CD14-positive monocyte (primary cell): ENCODE results near the gene NOS2. TPM values are rescaled to one million over a fixed set of nuclear protein-coding genes. Genes with fewer than 3 reads are reported as not detected.

Experiments
- DNase-seq, 3 donors: peaks; one replicate each; pipeline ENCODE4 v3.0.0-alpha.2; 2011 to 2022
- H2AFZ ChIP-seq: 2 replicates; pipeline ENCODE4 v1.6.0; 2012; ENCODE audit warnings: mild to moderate bottlenecking, low read depth, low read length, inconsistent platforms; ENCODE audit not compliant: insufficient read depth, poor library complexity, severe bottlenecking
- H3K27ac ChIP-seq, 2 donors: 1 replicate in 1 of 2; 2 replicates in 1 of 2; pipeline ENCODE4 v1.5.1; 2012 to 2013; ENCODE audit warnings: low read length in 2 of 2, control low read depth in 1 of 2, inconsistent platforms in 1 of 2, low read depth in 1 of 2, mild to moderate bottlenecking in 1 of 2
- H3K27me3 ChIP-seq, 2 donors: one replicate each; pipeline versions ENCODE4 v1.6.0 to v1.6.1; 2011 to 2013; ENCODE audit warnings: low read length in 2 of 2; ENCODE audit not compliant: control insufficient read depth in 2 of 2, insufficient read depth in 2 of 2
- H3K36me3 ChIP-seq, 2 donors: replicated peaks in 1 of 2; 1 replicate in 1 of 2; 2 replicates in 1 of 2; pipeline versions ENCODE4 v1.5.1 to v1.6.1; 2012 to 2013; ENCODE audit warnings: low read length in 2 of 2, control low read depth in 1 of 2, inconsistent platforms in 1 of 2, mild to moderate bottlenecking in 1 of 2; ENCODE audit not compliant: insufficient read depth in 2 of 2, control insufficient read depth in 1 of 2
- H3K4me1 ChIP-seq, 2 donors: 1 replicate in 1 of 2; 2 replicates in 1 of 2; pipeline versions ENCODE4 v1.5.1 to v1.6.1; 2012 to 2013; ENCODE audit warnings: low read length in 2 of 2, control low read depth in 1 of 2, inconsistent platforms in 1 of 2, mild to moderate bottlenecking in 1 of 2, moderate library complexity in 1 of 2; ENCODE audit not compliant: insufficient read depth in 2 of 2, control insufficient read depth in 1 of 2
- H3K4me2 ChIP-seq: replicated peaks from 2 replicates; pipeline ENCODE3; 2012; ENCODE audit warnings: low read length, moderate library complexity, mild to moderate bottlenecking; ENCODE audit not compliant: poor library complexity, severe bottlenecking; ENCODE audit errors: extremely low read depth
- H3K4me3 ChIP-seq, 3 experiments: fragments of 200-600 bp in 1 of 3; sonication (generic) in 1 of 3; replicated peaks in 1 of 3; 1 replicate in 2 of 3; 2 replicates in 1 of 3; pipeline ENCODE4 v1.5.1; 2011 to 2013; ENCODE audit warnings: low read length in 3 of 3, mild to moderate bottlenecking in 3 of 3, control low read depth in 2 of 3, low read depth in 2 of 3, inconsistent platforms in 1 of 3, moderate library complexity in 1 of 3
- H3K79me2 ChIP-seq: 2 replicates; pipeline ENCODE4 v1.6.0; 2012; ENCODE audit warnings: mild to moderate bottlenecking, control low read depth, inconsistent platforms, low read length, moderate library complexity; ENCODE audit not compliant: insufficient read depth
- H3K9ac ChIP-seq: 2 replicates; pipeline ENCODE4 v1.6.0; 2017; ENCODE audit warnings: low read length, mild to moderate bottlenecking; ENCODE audit not compliant: insufficient read depth, poor library complexity, severe bottlenecking
- H3K9me3 ChIP-seq, 2 donors: replicated peaks in 1 of 2; 1 replicate in 1 of 2; 2 replicates in 1 of 2; pipeline versions ENCODE4 v1.5.1 to v1.6.1; 2012 to 2013; ENCODE audit warnings: low read length in 2 of 2, control low read depth in 1 of 2; ENCODE audit not compliant: control insufficient read depth in 1 of 2, insufficient read depth in 1 of 2
- H4K20me1 ChIP-seq: 2 replicates; pipeline ENCODE4 v1.6.0; 2012; ENCODE audit warnings: mild to moderate bottlenecking, low read length, control low read depth, moderate library complexity; ENCODE audit not compliant: insufficient read depth
- H3K27ac Mint-ChIP-seq, 7 donors: one replicate each; pipeline ENCODE4 v1.8.0; 2020; ENCODE audit warnings: mild to moderate bottlenecking in 7 of 7, mixed read lengths in 7 of 7, moderate library complexity in 6 of 7, inconsistent platforms in 2 of 7
- H3K27me3 Mint-ChIP-seq, 3 donors: one replicate each; pipeline ENCODE4 v1.8.0; 2021 to 2022; ENCODE audit warnings: low read depth in 3 of 3, mild to moderate bottlenecking in 3 of 3, mixed read lengths in 3 of 3, moderate library complexity in 3 of 3, inconsistent platforms in 1 of 3
- H3K36me3 Mint-ChIP-seq, 2 donors: one replicate each; pipeline ENCODE4 v1.8.0; 2020; ENCODE audit warnings: mixed read lengths in 2 of 2, inconsistent platforms in 1 of 2, mild to moderate bottlenecking in 1 of 2
- H3K4me1 Mint-ChIP-seq: one replicate; pipeline ENCODE4 v1.8.0; 2020; ENCODE audit warnings: mild to moderate bottlenecking, mixed read lengths
- H3K4me3 Mint-ChIP-seq, 2 donors: one replicate each; pipeline ENCODE4 v1.8.0; 2020; ENCODE audit warnings: mild to moderate bottlenecking in 2 of 2, mixed read lengths in 2 of 2, moderate library complexity in 1 of 2
- H3K9me3 Mint-ChIP-seq, 7 donors: one replicate each; pipeline ENCODE4 v1.8.0; 2020 to 2022; ENCODE audit warnings: mixed read lengths in 7 of 7, mild to moderate bottlenecking in 6 of 7, moderate library complexity in 6 of 7, inconsistent platforms in 2 of 7
- WGBS: methylation state at CpG from one replicate; pipeline ENCODE4 v1.1.5; 2013; ENCODE audit warnings: missing lambda C conversion rate; ENCODE audit not compliant: insufficient coverage; 5-methylcytosine and 5-hydroxymethylcytosine counted together
- intact Hi-C, 2 donors: fragments of 100-400 bp; cut with micrococcal nuclease; formaldehyde crosslinking; loops; one replicate each; pipeline versions ENCODE4 v1.15.0 to v1.15.1; 2023
- polyA plus RNA-seq, 3 donors: library from polyadenylated mRNA; depleted of rRNA in 1 of 3; unstranded in 2 of 3; stranded (reverse) in 1 of 3; fragments of 300-500 nt in 2 of 3; fragments of >200 nt in 1 of 3; fragmentation: Illumina TruSeq in 2 of 3; gene quantifications; 1 replicate in 2 of 3; 2 replicates in 1 of 3; pipeline ENCODE4 v1.2.3, GENCODE V29; 2012 to 2021
- TF ChIP-seq, protein P1 (sequence below): fragments of 200-600 bp; IDR thresholded peaks from one replicate; pipeline ENCODE4 v1.8.0; 2022; ENCODE audit warnings: antibody characterized with exemption, mild to moderate bottlenecking

Gene NOS2
- polyA plus RNA-seq, 3 donors: not detected

DNA sequence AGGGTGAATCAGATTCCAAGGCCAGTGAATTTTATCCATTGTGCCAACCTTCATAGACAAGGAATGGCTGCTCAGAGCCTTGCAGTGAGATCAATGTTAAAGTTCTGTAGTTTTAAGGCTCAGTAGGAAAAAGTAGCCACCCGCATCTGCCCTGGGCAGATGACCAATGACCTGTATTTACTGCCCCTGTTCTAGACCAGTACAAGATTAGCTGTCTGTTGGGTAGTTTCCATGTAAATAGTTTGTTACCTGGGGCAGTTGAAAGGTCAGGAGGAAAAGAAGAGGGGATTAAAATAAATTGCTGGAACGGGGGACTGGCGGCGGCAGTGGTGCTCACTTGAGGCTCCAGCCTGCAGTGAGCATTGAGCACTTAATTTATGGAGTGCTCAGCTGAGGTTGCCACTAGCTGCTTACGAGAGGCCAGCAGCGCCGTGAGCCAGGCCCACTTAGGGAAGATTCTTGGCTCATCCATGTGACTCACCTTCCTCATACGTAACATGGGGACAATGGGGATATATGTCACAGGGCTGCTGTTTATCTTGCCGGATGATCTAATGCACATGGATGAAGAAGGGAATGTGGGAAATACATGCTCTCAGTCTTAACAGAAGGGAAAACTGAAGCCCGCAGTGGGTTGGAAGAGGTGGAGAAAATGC is 10.7 kb upstream of the NOS2 start:
- DNase-seq: no peak
- peaks cover 11 to 20% of the 10 kb centered on the region in 2 donors for H3K4me1 ChIP-seq
- WGBS: 79% methylated on average over 9 of the region's 10 CpGs
- H3K9me3 ChIP-seq: no peaks in the 10 kb centered on the region
- no peaks in the 10 kb centered on the region for H4K20me1 ChIP-seq
- no peak overlapping the region for H3K4me2 ChIP-seq
- Mint-ChIP-seq H3K9me3 (peaks cover 0 to 4% (median 0%) of the 10 kb centered on the region in 7 donors), H3K4me1 (peaks cover 22% of the 10 kb centered on the region), H3K27me3 (no peaks in the 10 kb centered on the region), H3K4me3 (no peak overlapping the region), H3K36me3 (no peaks in the 10 kb centered on the region), H3K27ac (no peak overlapping the region)
- H3K27me3 ChIP-seq: no peaks in the 10 kb centered on the region
- peak overlapping the region; percentile 48 for H2AFZ ChIP-seq
- no peak overlapping the region for H3K4me3 ChIP-seq
- H3K9ac ChIP-seq: no peak overlapping the region
- H3K36me3 ChIP-seq: no peaks in the 10 kb centered on the region
- TF ChIP-seq, protein P1, sequence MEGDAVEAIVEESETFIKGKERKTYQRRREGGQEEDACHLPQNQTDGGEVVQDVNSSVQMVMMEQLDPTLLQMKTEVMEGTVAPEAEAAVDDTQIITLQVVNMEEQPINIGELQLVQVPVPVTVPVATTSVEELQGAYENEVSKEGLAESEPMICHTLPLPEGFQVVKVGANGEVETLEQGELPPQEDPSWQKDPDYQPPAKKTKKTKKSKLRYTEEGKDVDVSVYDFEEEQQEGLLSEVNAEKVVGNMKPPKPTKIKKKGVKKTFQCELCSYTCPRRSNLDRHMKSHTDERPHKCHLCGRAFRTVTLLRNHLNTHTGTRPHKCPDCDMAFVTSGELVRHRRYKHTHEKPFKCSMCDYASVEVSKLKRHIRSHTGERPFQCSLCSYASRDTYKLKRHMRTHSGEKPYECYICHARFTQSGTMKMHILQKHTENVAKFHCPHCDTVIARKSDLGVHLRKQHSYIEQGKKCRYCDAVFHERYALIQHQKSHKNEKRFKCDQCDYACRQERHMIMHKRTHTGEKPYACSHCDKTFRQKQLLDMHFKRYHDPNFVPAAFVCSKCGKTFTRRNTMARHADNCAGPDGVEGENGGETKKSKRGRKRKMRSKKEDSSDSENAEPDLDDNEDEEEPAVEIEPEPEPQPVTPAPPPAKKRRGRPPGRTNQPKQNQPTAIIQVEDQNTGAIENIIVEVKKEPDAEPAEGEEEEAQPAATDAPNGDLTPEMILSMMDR: no peak
- no peak overlapping the region for H3K27ac ChIP-seq
- H3K79me2 ChIP-seq: no peaks in the 10 kb centered on the region
- intact Hi-C loops: no loop called here

DNA sequence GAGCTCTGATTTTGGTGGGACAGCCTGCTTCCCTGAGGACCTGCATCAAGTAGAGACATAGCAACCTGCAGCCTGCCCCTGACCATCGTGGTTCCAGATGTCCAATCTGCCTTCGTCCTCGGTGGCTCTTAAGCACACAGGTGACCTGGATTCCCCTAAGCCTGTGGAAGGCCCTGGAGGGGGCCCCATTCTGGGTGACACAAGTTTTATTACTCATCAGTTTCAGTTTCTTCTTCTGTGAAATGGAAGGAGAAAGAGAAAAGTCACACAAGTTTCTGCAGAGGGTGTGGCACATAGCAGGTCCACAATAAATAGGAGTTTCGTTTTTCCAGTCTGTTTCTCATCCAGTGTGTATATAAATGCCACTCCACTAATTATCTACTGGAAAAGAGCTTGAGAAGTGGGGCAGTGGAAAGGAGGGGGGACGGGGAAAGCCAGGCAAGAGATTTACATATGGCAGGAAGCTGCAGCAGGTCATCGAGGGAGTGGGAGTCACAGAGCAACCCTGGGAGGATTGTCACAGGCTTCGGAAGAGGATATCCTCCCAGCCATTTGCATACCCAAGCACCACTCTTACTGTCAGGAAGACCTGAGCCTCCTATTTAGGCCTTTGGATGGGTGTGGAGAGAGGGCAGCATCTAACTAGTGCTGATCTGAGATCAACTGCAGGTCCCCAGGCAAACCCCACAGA is 10.0 kb upstream of the NOS2 start:
- Histone ChIP-seq H3K9me3 (no peaks in the 10 kb centered on the region), H3K27ac (no peak overlapping the region), H4K20me1 (no peaks in the 10 kb centered on the region), H3K9ac (no peak overlapping the region), H3K79me2 (no peaks in the 10 kb centered on the region), H3K36me3 (no peaks in the 10 kb centered on the region), H3K4me3 (no peak overlapping the region), H2AFZ (peak overlapping the region; percentile 48), H3K4me1 (peaks cover 13 to 22% of the 10 kb centered on the region in 2 donors), H3K4me2 (no peak overlapping the region), H3K27me3 (no peaks in the 10 kb centered on the region)
- H3K36me3 Mint-ChIP-seq: no peaks in the 10 kb centered on the region
- TF ChIP-seq, protein P1: no peak
- peak overlapping the region in 1 of 7 donors; percentile 78 for H3K27ac Mint-ChIP-seq
- H3K9me3 Mint-ChIP-seq: peaks cover 0 to 4% (median 0%) of the 10 kb centered on the region in 7 donors
- H3K27me3 Mint-ChIP-seq: no peaks in the 10 kb centered on the region
- WGBS: 77% methylated on average over 3 of the region's 7 CpGs
- DNase-seq: no peak
- no peak overlapping the region for H3K4me3 Mint-ChIP-seq
- intact Hi-C loops: no loop called here
- peaks cover 28% of the 10 kb centered on the region for H3K4me1 Mint-ChIP-seq
